ENCODE measurements around the gene SFTPA2.
"Not testable (repeated sequence)": the region's sequence is repeated elsewhere in the genome, so short reads cannot be mapped to it uniquely, and the experiment has no call there.

SFTPA2 gene

GRCh38 chr10:79516532-79517205 is 43.5 kb downstream of the SFTPA2 start:
- DNase-seq (ENCODE audit: low read depth in 2 of 3, low spot score in 2 of 3), result not testable (repeated sequence)

- DNase-seq (ENCODE audit: low read depth in 2 of 3, low spot score in 2 of 3), result not testable (repeated sequence)
Measured at GRCh38 chr10:79511891-79512583, 48.2 kb downstream of the SFTPA2 start, which contains the start of gene EIF5AL1. Gene EIF5AL1 (plus strand): TSS chr10:79512533. CDS start chr10:79512650, 117 bp downstream.

- not testable (repeated sequence) for DNase-seq (ENCODE audit: low read depth in 2 of 3, low spot score in 2 of 3)
Measured at GRCh38 chr10:79509934-79510508, 50.2 kb downstream of the SFTPA2 start.

- not testable (repeated sequence) for DNase-seq (ENCODE audit: low read depth in 2 of 3, low spot score in 2 of 3)
Measured at GRCh38 chr10:79509306-79509933, 50.8 kb downstream of the SFTPA2 start.

GRCh38 chr10:79508245-79508644 is 52.0 kb downstream of the SFTPA2 start:
- DNase-seq (ENCODE audit: low read depth in 2 of 3, low spot score in 2 of 3), result not testable (repeated sequence)

GRCh38 chr10:79507440-79508167 is 52.6 kb downstream of the SFTPA2 start:
- DNase-seq (ENCODE audit: low read depth in 2 of 3, low spot score in 2 of 3), result no peak
